22Rv1 (cell line): ENCODE measurements around the gene BORCS5.
A peak's percentile ranks its signal among the peaks of the same experiment; 100 is the strongest.

ENCODE experiments used
- H3K27ac ChIP-seq: fragments of 450-650 bp; 2 replicates; pipeline ENCODE4 v1.5.1; 2017
- ZFX ChIP-seq: fragments of 450-650 bp; IDR thresholded peaks from 2 replicates; pipeline ENCODE4 v1.6.1; 2017; ENCODE audit warnings: antibody characterized with exemption, borderline replicate concordance
- TF ChIP-seq, protein P1 (sequence below): fragments of 450-650 bp; IDR thresholded peaks from 2 replicates; pipeline ENCODE4 v1.5.1; 2017; ENCODE audit warnings: mild to moderate bottlenecking

The BORCS5 gene

DNA sequence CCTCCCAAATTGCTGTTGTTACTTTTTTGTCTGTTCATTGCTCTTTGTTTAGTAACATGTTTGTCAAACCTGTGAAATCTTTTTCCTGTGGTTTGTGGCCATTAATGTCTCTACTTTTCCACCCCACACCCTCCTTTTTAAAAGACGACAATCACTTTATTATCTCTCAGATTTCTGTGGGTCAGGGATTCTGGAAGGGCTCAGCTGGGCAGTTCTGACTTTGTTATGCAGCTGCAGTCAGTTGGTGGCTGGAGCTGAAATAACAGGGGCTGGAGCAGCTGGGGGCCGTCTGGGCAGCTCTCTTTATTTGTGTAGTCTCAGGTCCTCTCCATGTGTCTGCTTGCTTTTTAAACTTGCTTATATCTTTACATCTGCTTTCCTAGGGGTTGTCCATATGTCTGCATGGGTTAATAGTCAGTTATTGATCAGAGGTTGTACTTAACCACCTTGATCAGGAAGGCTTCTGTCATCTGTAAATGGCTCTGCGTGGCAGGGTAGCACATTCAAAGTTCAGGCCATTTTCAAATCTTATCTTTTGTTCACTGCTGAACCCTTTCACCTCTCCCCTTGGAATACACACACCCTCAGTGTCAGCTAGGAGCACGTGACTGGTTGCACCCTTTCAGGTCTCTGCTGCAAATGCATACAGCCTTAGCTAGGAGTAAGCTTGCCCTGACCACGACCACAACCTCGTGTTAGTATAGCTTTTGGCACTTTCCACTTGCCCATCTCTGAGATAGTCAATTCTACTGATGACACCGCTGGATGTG, 27.9 kb downstream of the BORCS5 start:
- TF ChIP-seq, protein P1, sequence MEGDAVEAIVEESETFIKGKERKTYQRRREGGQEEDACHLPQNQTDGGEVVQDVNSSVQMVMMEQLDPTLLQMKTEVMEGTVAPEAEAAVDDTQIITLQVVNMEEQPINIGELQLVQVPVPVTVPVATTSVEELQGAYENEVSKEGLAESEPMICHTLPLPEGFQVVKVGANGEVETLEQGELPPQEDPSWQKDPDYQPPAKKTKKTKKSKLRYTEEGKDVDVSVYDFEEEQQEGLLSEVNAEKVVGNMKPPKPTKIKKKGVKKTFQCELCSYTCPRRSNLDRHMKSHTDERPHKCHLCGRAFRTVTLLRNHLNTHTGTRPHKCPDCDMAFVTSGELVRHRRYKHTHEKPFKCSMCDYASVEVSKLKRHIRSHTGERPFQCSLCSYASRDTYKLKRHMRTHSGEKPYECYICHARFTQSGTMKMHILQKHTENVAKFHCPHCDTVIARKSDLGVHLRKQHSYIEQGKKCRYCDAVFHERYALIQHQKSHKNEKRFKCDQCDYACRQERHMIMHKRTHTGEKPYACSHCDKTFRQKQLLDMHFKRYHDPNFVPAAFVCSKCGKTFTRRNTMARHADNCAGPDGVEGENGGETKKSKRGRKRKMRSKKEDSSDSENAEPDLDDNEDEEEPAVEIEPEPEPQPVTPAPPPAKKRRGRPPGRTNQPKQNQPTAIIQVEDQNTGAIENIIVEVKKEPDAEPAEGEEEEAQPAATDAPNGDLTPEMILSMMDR, result no peak
- no peak for TF ChIP-seq ZFX
- H3K27ac ChIP-seq, result no peak overlapping the region

DNA sequence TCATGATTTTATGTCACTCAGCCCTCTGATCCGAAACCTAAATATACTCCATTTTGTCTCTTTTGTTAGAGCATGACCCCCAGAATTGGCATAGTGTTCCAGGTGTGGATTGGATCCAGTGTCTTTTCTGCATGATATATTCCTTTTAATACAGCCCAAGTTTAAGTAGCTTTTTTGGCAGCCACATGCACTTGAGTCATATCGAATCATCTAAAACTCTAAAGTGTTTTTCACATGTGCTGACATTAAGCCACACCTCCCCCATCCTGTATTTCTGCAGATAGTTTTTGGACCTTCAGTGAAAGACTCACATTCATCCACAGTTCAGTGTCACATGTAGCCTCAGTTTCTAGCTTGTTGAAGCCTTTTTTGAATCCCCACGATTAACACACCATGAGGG, 30.6 kb downstream of the BORCS5 start:
- no peak for TF ChIP-seq ZFX
- TF ChIP-seq, protein P1, result no peak
- H3K27ac ChIP-seq, result no peak overlapping the region

DNA sequence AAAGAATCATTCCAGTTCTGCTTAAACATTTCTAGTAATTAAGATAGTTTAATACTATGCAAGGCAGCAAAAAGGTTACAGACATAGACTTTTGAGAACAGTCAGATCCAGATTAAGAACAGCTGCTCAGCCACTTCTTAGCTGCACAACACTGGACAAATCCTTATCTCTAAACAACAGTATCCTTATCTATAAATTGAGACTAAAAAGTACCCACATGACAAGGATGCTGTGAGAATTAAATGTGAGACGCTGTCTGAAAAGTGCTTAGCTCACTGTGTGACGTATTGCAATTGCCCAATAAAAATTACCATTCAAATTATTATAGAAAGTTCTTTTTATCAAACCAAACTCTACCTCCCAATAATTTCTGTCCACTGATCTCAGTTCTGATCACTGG, 35.5 kb downstream of the BORCS5 start:
- no peak overlapping the region for H3K27ac ChIP-seq
- TF ChIP-seq, protein P1, result no peak
- TF ChIP-seq ZFX, result no peak

DNA sequence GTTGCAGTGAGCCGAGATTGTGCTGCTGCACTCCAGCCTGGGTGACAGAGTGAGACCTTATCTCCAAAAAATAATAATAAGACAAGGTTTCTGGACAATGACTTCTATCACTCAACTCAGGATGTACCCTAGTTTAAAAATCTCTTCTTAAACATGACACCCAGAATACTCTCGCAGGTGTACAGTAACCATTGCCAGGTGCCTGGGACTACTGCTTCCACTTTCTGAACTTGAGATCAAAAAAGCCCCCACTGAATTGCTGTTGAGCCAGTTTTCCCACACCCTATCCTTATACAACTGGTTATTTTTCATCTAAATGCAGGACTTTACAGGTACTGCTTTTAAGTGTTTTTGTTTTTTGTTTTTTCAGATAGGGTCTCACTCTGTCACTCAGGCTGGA, 36.3 kb downstream of the BORCS5 start:
- TF ChIP-seq, protein P1, result no peak
- TF ChIP-seq ZFX, result no peak
- no peak overlapping the region for H3K27ac ChIP-seq

DNA sequence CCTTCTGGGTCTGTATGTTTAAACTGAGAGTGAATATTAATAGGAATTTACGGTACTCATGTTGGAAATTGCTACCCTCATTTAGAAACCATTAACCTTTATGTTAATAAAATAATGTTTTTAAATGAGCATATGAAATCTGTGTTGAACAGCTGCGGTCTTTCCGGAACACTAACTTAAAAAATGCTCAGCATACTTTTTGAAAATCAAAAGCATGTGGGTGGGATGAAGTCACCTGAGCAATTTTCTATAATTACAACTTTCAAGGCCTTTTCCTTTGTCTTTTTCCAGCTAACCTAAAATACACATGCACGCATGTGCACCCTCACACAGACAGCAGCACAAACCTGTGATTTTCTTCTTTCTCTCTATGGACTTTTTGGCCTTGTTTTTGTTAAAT, 39.8 kb downstream of the BORCS5 start:
- H3K27ac ChIP-seq, result peak overlapping the region; percentile 95
- TF ChIP-seq, protein P1, result no peak
- no peak for TF ChIP-seq ZFX

DNA sequence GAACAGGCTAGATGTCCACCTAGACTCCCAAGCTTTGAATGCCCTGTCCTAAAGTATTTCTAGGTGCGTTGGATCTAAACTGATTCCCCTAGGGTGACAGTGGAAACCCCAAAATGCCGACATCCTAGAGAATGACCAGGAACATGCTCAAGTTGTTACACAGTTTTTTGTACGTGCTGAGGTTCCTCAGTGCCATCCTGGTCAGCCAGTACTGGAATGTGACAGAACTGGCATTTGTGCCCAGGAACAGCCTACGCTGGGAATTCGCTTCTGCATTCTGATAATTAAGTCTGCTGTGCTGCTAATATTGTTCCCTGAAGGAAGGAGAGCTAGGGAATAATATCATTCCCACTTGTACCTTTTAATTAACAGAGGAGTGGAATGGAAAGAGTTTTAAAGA, 40.3 kb downstream of the BORCS5 start:
- TF ChIP-seq, protein P1, result no peak
- no peak for TF ChIP-seq ZFX
- H3K27ac ChIP-seq, result peak overlapping the region; percentile 95

DNA sequence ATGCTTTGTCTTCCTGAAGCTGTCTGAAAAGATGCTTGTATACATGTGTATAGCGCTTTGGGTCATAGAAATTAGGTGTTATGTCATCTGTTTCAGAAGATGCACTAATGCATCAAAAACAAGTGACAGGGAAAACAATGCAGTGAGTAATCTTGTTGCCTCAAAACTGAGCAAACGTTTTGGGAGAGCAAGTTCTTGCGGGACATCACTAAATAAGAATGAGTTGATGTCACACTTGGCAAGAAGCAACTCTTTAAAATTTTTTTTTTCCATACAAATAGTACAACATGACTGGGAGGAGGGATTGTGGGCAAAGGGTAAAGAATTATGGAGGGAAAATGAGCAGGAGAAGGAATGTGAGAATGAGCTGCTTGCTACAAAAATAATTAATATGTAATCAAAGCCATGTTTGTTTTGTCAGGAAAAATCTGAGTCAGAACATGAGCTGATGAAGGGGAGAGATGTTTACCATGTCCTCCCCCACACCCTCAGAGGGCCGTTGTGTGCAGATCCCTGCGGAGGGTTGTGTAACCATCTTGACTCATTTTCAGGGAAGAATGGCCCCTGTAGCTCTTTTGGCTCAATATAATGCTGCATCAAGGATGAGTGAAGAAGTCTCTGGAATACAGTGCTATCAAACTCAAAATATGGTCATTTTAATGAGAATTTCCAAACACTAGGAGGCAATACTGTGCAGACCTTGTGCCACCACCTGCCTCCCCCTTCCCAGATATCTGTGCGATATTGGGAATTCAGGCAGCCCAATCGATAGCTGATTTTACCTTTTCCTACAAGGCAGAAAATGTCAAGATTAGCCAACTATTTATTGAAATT, 41.4 kb downstream of the BORCS5 start:
- TF ChIP-seq, protein P1, result peak; percentile 54
- no peak for TF ChIP-seq ZFX
- H3K27ac ChIP-seq, result peak overlapping the region; percentile 95
